Thymus (tissue), 11 donors: Measurements from ENCODE around the gene POLR1C. TPM values are rescaled to one million over a fixed set of nuclear protein-coding genes. Genes with fewer than 3 reads are reported as not detected.

Source experiments
- DNase-seq, 9 donors: peaks; one replicate each; pipeline ENCODE4 v3.0.0-alpha.2; 2013; ENCODE audit warnings: low spot score in 9 of 9, low read depth in 6 of 9, missing footprints in 1 of 9
- H3K27ac ChIP-seq, 2 donors: one replicate each; pipeline ENCODE4 v1.5.1; 2013; ENCODE audit warnings: control low read depth in 1 of 2, low read depth in 1 of 2, low read length in 1 of 2, mild to moderate bottlenecking in 1 of 2, moderate library complexity in 1 of 2
- H3K27me3 ChIP-seq, 2 donors: one replicate each; pipeline ENCODE4 v1.5.1; 2013; ENCODE audit warnings: low read length in 1 of 2; ENCODE audit not compliant: control insufficient read depth in 2 of 2, insufficient read depth in 1 of 2
- H3K36me3 ChIP-seq, 2 donors: one replicate each; pipeline ENCODE4 v1.5.1; 2013; ENCODE audit warnings: low read length in 1 of 2, mild to moderate bottlenecking in 1 of 2, moderate library complexity in 1 of 2; ENCODE audit not compliant: control insufficient read depth in 2 of 2, insufficient read depth in 2 of 2
- H3K4me1 ChIP-seq, 2 donors: one replicate each; pipeline ENCODE4 v1.5.1; 2013; ENCODE audit warnings: low read length in 2 of 2; ENCODE audit not compliant: control insufficient read depth in 2 of 2, insufficient read depth in 2 of 2
- H3K4me3 ChIP-seq, 2 donors: one replicate each; pipeline ENCODE4 v1.5.1; 2013; ENCODE audit warnings: low read length in 2 of 2, control low read depth in 1 of 2, mild to moderate bottlenecking in 1 of 2
- H3K9me3 ChIP-seq, 2 donors: one replicate each; pipeline ENCODE4 v1.5.1; 2013; ENCODE audit warnings: low read length in 1 of 2, mild to moderate bottlenecking in 1 of 2; ENCODE audit not compliant: control insufficient read depth in 2 of 2, insufficient read depth in 1 of 2
- WGBS: extraction: QIAGEN DNeasy Blood & Tissue Kit; methylation state at CpG from one replicate; pipeline ENCODE4 v1.1.7; 2013; 5-methylcytosine and 5-hydroxymethylcytosine counted together
- polyA plus RNA-seq: library from polyadenylated mRNA; stranded (reverse); fragments of 200-250 nt; gene quantifications from one replicate; pipeline ENCODE4 v1.2.3, GENCODE V29; 2013
- total RNA-seq: library from RNA; stranded (reverse); fragments of 120-200 nt; gene quantifications from one replicate; pipeline ENCODE4 v1.2.4, GENCODE V29; 2013
- donor health status: healthy.

The POLR1C gene
- total and polyA plus RNA-seq, 2 donors: 23.9 to 28.5 TPM

- WGBS: 96% methylated on average over 6 of the region's 6 CpGs
- no peak for DNase-seq
- Histone ChIP-seq H3K4me1 (peaks cover 6 to 16% of the 10 kb centered on the region in 2 donors), H3K36me3 (no peaks in the 10 kb centered on the region), H3K4me3 (no peak overlapping the region), H3K27ac (no peak overlapping the region), H3K9me3 (no peaks in the 10 kb centered on the region), H3K27me3 (peaks cover 0 to 6% of the 10 kb centered on the region in 2 donors)
Measured at GRCh38 chr6:43475516-43475915, 41.4 kb upstream of the POLR1C start.

- peaks cover 0 to 2% of the 10 kb centered on the region in 2 donors for H3K27me3 ChIP-seq
- H3K36me3 ChIP-seq: no peaks in the 10 kb centered on the region
- no peak overlapping the region for H3K27ac ChIP-seq
- peak overlapping the region; percentile 75 to 85 for H3K4me3 ChIP-seq
- DNase-seq: peak in 1 of 9 donors; percentile 8
- H3K4me1 ChIP-seq: peaks cover 6 to 16% of the 10 kb centered on the region in 2 donors
- WGBS: 48% methylated on average over 2 of the region's 2 CpGs
- no peaks in the 10 kb centered on the region for H3K9me3 ChIP-seq
Measured at GRCh38 chr6:43476746-43477145, 40.1 kb upstream of the POLR1C start.

GRCh38 chr6:43477235-43478007 is 39.5 kb upstream of the POLR1C start, which contains the start of gene TJAP1:
Gene TJAP1, plus strand, starts transcription at chr6:43477570. Its CDS starts 21,432 bp downstream, at chr6:43499002.
- H3K4me3 ChIP-seq: peak within 1 kb of the TSS; percentile 75 to 85
- H3K36me3 ChIP-seq: peaks cover 0 to 5% of the 10 kb centered on the region in 2 donors
- peaks cover 0 to 1% of the 10 kb centered on the region in 2 donors for H3K27me3 ChIP-seq
- peak within 1 kb of the TSS; percentile 85 to 87 for H3K27ac ChIP-seq
- DNase-seq: peak; percentile 60 to 93 (median 83)
- H3K9me3 ChIP-seq: no peaks in the 10 kb centered on the region
- peaks cover 6 to 16% of the 10 kb centered on the region in 2 donors for H3K4me1 ChIP-seq
- WGBS: 2% methylated on average over 34 of the region's 34 CpGs

- Histone ChIP-seq H3K9me3 (no peaks in the 10 kb centered on the region), H3K36me3 (peaks cover 0 to 5% of the 10 kb centered on the region in 2 donors), H3K4me3 (peak overlapping the region; percentile 75 to 85), H3K27ac (peak overlapping the region; percentile 46 to 85), H3K27me3 (no peaks in the 10 kb centered on the region), H3K4me1 (peaks cover 6 to 16% of the 10 kb centered on the region in 2 donors)
- WGBS: 37% methylated on average over 3 of the region's 3 CpGs
- DNase-seq: peak in 2 of 9 donors; percentile 19 to 39
Measured at GRCh38 chr6:43478008-43478372, 38.9 kb upstream of the POLR1C start.

- H3K36me3 ChIP-seq: peaks cover 4 to 7% of the 10 kb centered on the region in 2 donors
- DNase-seq: no peak
- no peak overlapping the region for H3K4me3 ChIP-seq
- H3K27me3 ChIP-seq: no peaks in the 10 kb centered on the region
- no peaks in the 10 kb centered on the region for H3K9me3 ChIP-seq
- H3K4me1 ChIP-seq: peaks cover 6 to 16% of the 10 kb centered on the region in 2 donors
- WGBS: 98% methylated on average over 2 of the region's 2 CpGs
- H3K27ac ChIP-seq: no peak overlapping the region
Measured at GRCh38 chr6:43481075-43481474, 35.8 kb upstream of the POLR1C start.

- WGBS: 98% methylated on average over 11 of the region's 11 CpGs
- Histone ChIP-seq H3K4me3 (no peak overlapping the region), H3K4me1 (peaks cover 6 to 15% of the 10 kb centered on the region in 2 donors), H3K36me3 (peaks cover 4 to 7% of the 10 kb centered on the region in 2 donors), H3K9me3 (no peaks in the 10 kb centered on the region), H3K27ac (peak overlapping the region in 1 of 2 donors; percentile 11), H3K27me3 (no peaks in the 10 kb centered on the region)
- DNase-seq: no peak
Measured at GRCh38 chr6:43481591-43482236, 35.2 kb upstream of the POLR1C start.

GRCh38 chr6:43488667-43489276 is 28.1 kb upstream of the POLR1C start:
- no peak overlapping the region for H3K4me3 ChIP-seq
- no peak for DNase-seq
- H3K9me3 ChIP-seq: no peaks in the 10 kb centered on the region
- no peak overlapping the region for H3K27ac ChIP-seq
- peaks cover 0 to 4% of the 10 kb centered on the region in 2 donors for H3K4me1 ChIP-seq
- H3K36me3 ChIP-seq: peaks cover 12 to 16% of the 10 kb centered on the region in 2 donors
- WGBS: 92% methylated on average over 4 of the region's 4 CpGs
- no peaks in the 10 kb centered on the region for H3K27me3 ChIP-seq

GRCh38 chr6:43489277-43490072 is 27.4 kb upstream of the POLR1C start:
- H3K4me1 ChIP-seq: peaks cover 0 to 4% of the 10 kb centered on the region in 2 donors
- H3K27ac ChIP-seq: no peak overlapping the region
- DNase-seq: no peak
- WGBS: 96% methylated on average over 12 of the region's 12 CpGs
- no peaks in the 10 kb centered on the region for H3K9me3 ChIP-seq
- H3K4me3 ChIP-seq: no peak overlapping the region
- H3K36me3 ChIP-seq: peaks cover 11 to 16% of the 10 kb centered on the region in 2 donors
- no peaks in the 10 kb centered on the region for H3K27me3 ChIP-seq
